Measurements from ENCODE around the gene LRSAM1.

DNA sequence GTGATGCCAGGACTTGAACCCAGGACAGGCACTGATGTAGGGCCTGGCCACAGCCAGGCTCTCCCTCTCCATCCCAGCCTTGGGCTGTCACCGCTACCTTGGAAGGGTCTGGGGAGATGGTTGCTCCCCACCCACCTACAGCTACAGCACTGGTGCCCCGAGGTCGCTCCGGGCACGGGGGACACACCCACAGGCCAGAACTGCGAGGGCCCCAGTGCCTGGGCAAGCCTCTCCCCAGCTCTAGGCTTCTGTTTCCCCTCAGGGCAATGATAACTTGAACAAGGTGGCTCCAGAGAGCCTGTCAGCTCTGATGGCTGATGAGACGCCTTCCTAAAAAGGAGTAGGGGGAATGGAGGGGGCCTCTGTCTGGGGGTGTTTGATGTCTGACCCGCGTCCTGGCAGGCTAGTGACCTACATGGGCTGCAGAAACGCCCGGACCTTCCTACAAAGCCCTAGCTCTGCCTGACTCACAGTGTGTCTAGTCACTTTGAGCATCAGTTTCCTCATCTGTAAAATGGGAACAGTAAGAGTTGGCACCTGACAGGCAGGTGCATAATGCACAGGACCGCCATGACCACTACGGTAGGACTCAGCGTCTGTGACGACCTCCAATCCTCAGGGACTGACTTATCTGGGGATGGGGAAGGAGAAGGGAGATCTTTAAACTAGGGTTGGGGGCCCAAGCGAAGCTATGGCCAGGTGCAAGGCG is 76.4 kb downstream of the LRSAM1 start:
- TF ChIP-seq, protein P1, sequence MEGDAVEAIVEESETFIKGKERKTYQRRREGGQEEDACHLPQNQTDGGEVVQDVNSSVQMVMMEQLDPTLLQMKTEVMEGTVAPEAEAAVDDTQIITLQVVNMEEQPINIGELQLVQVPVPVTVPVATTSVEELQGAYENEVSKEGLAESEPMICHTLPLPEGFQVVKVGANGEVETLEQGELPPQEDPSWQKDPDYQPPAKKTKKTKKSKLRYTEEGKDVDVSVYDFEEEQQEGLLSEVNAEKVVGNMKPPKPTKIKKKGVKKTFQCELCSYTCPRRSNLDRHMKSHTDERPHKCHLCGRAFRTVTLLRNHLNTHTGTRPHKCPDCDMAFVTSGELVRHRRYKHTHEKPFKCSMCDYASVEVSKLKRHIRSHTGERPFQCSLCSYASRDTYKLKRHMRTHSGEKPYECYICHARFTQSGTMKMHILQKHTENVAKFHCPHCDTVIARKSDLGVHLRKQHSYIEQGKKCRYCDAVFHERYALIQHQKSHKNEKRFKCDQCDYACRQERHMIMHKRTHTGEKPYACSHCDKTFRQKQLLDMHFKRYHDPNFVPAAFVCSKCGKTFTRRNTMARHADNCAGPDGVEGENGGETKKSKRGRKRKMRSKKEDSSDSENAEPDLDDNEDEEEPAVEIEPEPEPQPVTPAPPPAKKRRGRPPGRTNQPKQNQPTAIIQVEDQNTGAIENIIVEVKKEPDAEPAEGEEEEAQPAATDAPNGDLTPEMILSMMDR (IDR thresholded peaks at IDR 0.05; ENCODE audit: low read length) = no peak
- TF ChIP-seq EZH2phosphoT487 (IDR thresholded peaks at IDR 0.05; ENCODE audit: low read length) = no peak

All from MM.1S (cell line).